Endodermal cell (in vitro differentiated cells): Measurements from ENCODE around the gene RNF144A. TPM values are rescaled to one million over a fixed set of nuclear protein-coding genes. Genes with fewer than 3 reads are reported as not detected.

Experiments used
- DNase-seq: peaks from one replicate; pipeline ENCODE4 v3.0.0-alpha.2; 2017
- H3K27ac ChIP-seq: 2 replicates; pipeline ENCODE4 v1.5.1; 2013; ENCODE audit warnings: mild to moderate bottlenecking, low read depth, low read length, moderate library complexity
- H3K27me3 ChIP-seq: 2 replicates; pipeline ENCODE4 v1.6.1; 2013; ENCODE audit warnings: mild to moderate bottlenecking, low read length, moderate library complexity; ENCODE audit not compliant: insufficient read depth, control insufficient read depth, poor library complexity, severe bottlenecking
- H3K36me3 ChIP-seq: 2 replicates; pipeline ENCODE4 v1.7.0; 2013; ENCODE audit warnings: mild to moderate bottlenecking, low read length, moderate library complexity; ENCODE audit not compliant: control insufficient read depth, insufficient read depth
- H3K4me1 ChIP-seq: one replicate; pipeline ENCODE4 v1.7.0; 2013; ENCODE audit warnings: low read length; ENCODE audit not compliant: control insufficient read depth, insufficient read depth
- H3K4me3 ChIP-seq: 2 replicates; pipeline ENCODE4 v1.5.1; 2013; ENCODE audit warnings: mild to moderate bottlenecking, low read length, moderate library complexity
- H3K9ac ChIP-seq: 2 replicates; pipeline ENCODE4 v1.6.1; 2013; ENCODE audit warnings: mild to moderate bottlenecking, low read length, moderate library complexity; ENCODE audit not compliant: poor library complexity, severe bottlenecking; ENCODE audit errors: extremely low read depth
- H3K9me3 ChIP-seq: 2 replicates; pipeline ENCODE4 v1.6.1; 2013; ENCODE audit warnings: mild to moderate bottlenecking, low read length, moderate library complexity; ENCODE audit not compliant: control insufficient read depth
- H3K27ac Mint-ChIP-seq: 2 replicates; pipeline ENCODE4 v1.8.0; 2020; ENCODE audit warnings: mixed read lengths
- H3K27me3 Mint-ChIP-seq: 2 replicates; pipeline ENCODE4 v1.8.0; 2021; ENCODE audit warnings: mild to moderate bottlenecking, mixed read lengths; ENCODE audit not compliant: insufficient read depth
- H3K36me3 Mint-ChIP-seq: 2 replicates; pipeline ENCODE4 v1.8.0; 2020; ENCODE audit warnings: low read depth, mixed read lengths
- H3K4me1 Mint-ChIP-seq: 2 replicates; pipeline ENCODE4 v1.8.0; 2020; ENCODE audit warnings: mixed read lengths
- H3K4me3 Mint-ChIP-seq: 2 replicates; pipeline ENCODE4 v1.8.0; 2020; ENCODE audit warnings: mild to moderate bottlenecking, moderate library complexity, mixed read lengths
- H3K9me3 Mint-ChIP-seq: 2 replicates; pipeline ENCODE4 v1.8.0; 2020; ENCODE audit warnings: mild to moderate bottlenecking, mixed read lengths
- CTCF ChIP-seq: fragments of 200-600 bp; sonication (generic); conservative IDR thresholded peaks from 2 replicates; pipeline ENCODE4 v1.5.0; 2021; ENCODE audit warnings: antibody characterized with exemption, mild to moderate bottlenecking
- WGBS, 2 experiments: methylation state at CpG; one replicate each; pipeline versions ENCODE4 v1.1.5 to v1.1.7; 2013; ENCODE audit warnings: missing lambda C conversion rate in 2 of 2, mixed read lengths in 1 of 2; ENCODE audit not compliant: insufficient coverage in 1 of 2, insufficient read length in 1 of 2; 5-methylcytosine and 5-hydroxymethylcytosine counted together
- total RNA-seq, 2 donors: library from RNA; stranded (reverse); fragmentation: NEBNext Ultra II Directional in 1 of 2; extraction: Animal tissue kit (Norgen Biotek cat#: 25700) in 1 of 2; gene quantifications; 2 replicates in 1 of 2; 3 replicates in 1 of 2; pipeline ENCODE4 v1.2.1, GENCODE V29; 2021

Gene RNF144A
- total RNA-seq, 2 donors from 2014 or later: 12.4 to 26.0 TPM

GRCh38 chr2:7073901-7074300, 156.7 kb downstream of the RNF144A start:
- WGBS, 2 experiments: 89 to 100% methylated on average over 2 to 3 of the region's 3 CpGs

GRCh38 chr2:7075834-7076233, 158.6 kb downstream of the RNF144A start:
- Histone ChIP-seq H3K4me3 (no peak overlapping the region), H3K9ac (no peak overlapping the region), H3K9me3 (peaks cover 7% of the 10 kb centered on the region), H3K4me1 (no peaks in the 10 kb centered on the region), H3K27ac (no peak overlapping the region), H3K36me3 (no peaks in the 10 kb centered on the region), H3K27me3 (no peaks in the 10 kb centered on the region)
- no peak overlapping the region for H3K4me3 Mint-ChIP-seq
- no peaks in the 10 kb centered on the region for H3K27me3 Mint-ChIP-seq
- no peaks in the 10 kb centered on the region for H3K4me1 Mint-ChIP-seq
- WGBS, 2 experiments: 97 to 100% methylated on average over 1 of the region's 1 CpG
- H3K36me3 Mint-ChIP-seq: no peaks in the 10 kb centered on the region
- no peak overlapping the region for H3K27ac Mint-ChIP-seq
- no peak for DNase-seq
- TF ChIP-seq CTCF: no peak
- no peaks in the 10 kb centered on the region for H3K9me3 Mint-ChIP-seq

More at GRCh38 chr2:7073901-7074300, 156.7 kb downstream of the RNF144A start:
- Histone ChIP-seq H3K27ac (no peak overlapping the region), H3K9ac (no peak overlapping the region), H3K4me1 (peaks cover 2% of the 10 kb centered on the region), H3K9me3 (peaks cover 7% of the 10 kb centered on the region), H3K27me3 (no peaks in the 10 kb centered on the region), H3K4me3 (no peak overlapping the region), H3K36me3 (no peaks in the 10 kb centered on the region)
- Mint-ChIP-seq H3K9me3 (no peaks in the 10 kb centered on the region), H3K4me1 (peaks cover 4% of the 10 kb centered on the region), H3K36me3 (no peaks in the 10 kb centered on the region), H3K27ac (no peak overlapping the region), H3K27me3 (peaks cover 3% of the 10 kb centered on the region), H3K4me3 (no peak overlapping the region)
- TF ChIP-seq CTCF: no peak
- DNase-seq: no peak

GRCh38 chr2:7077660-7078267, 160.6 kb downstream of the RNF144A start:
- H3K9me3 Mint-ChIP-seq: no peaks in the 10 kb centered on the region
- 86 to 87% methylated on average over 9 to 10 of the region's 10 CpGs for WGBS, 2 experiments
- H3K27me3 Mint-ChIP-seq: no peaks in the 10 kb centered on the region
- TF ChIP-seq CTCF: no peak
- no peaks in the 10 kb centered on the region for H3K36me3 ChIP-seq
- H3K4me1 ChIP-seq: no peaks in the 10 kb centered on the region
- H3K27ac Mint-ChIP-seq: no peak overlapping the region
- H3K36me3 Mint-ChIP-seq: no peaks in the 10 kb centered on the region
- H3K9ac ChIP-seq: no peak overlapping the region
- no peaks in the 10 kb centered on the region for H3K4me1 Mint-ChIP-seq
- peaks cover 7% of the 10 kb centered on the region for H3K9me3 ChIP-seq
- no peaks in the 10 kb centered on the region for H3K27me3 ChIP-seq
- no peak for DNase-seq
- H3K4me3 ChIP-seq: no peak overlapping the region
- no peak overlapping the region for H3K4me3 Mint-ChIP-seq
- H3K27ac ChIP-seq: no peak overlapping the region
